H9 (cell line): ENCODE results near the gene RAB24. TPM values are rescaled to one million over a fixed set of nuclear protein-coding genes. Genes with fewer than 3 reads are reported as not detected.

Source experiments
- DNase-seq: peaks from one replicate; pipeline ENCODE4 v3.0.0-alpha.2; 2017
- H2AFZ ChIP-seq: one replicate; pipeline ENCODE4 v1.6.1; 2013; ENCODE audit warnings: mild to moderate bottlenecking, low read length, control low read depth, moderate library complexity
- H2AK5ac ChIP-seq: 2 replicates; pipeline ENCODE4 v1.6.1; 2013; ENCODE audit warnings: low read length, control low read depth, mixed read lengths; ENCODE audit not compliant: insufficient read length
- H2BK120ac ChIP-seq: one replicate; pipeline ENCODE4 v1.6.1; 2013; ENCODE audit warnings: low read depth, mild to moderate bottlenecking, low read length, control low read depth, inconsistent platforms; ENCODE audit not compliant: poor library complexity, severe bottlenecking
- H2BK12ac ChIP-seq: 2 replicates; pipeline ENCODE4 v1.6.1; 2013; ENCODE audit warnings: low read length, control low read depth, mixed read lengths, low read depth; ENCODE audit not compliant: insufficient read length
- H2BK15ac ChIP-seq: 2 replicates; pipeline ENCODE4 v1.6.1; 2013; ENCODE audit warnings: low read depth, low read length, control low read depth
- H2BK20ac ChIP-seq: one replicate; pipeline ENCODE4 v1.6.1; 2013; ENCODE audit warnings: low read depth, mild to moderate bottlenecking, low read length, control low read depth, inconsistent platforms; ENCODE audit not compliant: poor library complexity, severe bottlenecking
- H2BK5ac ChIP-seq: 2 replicates; pipeline ENCODE4 v1.6.1; 2013; ENCODE audit warnings: low read length, control low read depth, mixed read lengths; ENCODE audit not compliant: insufficient read length
- H3K14ac ChIP-seq: 2 replicates; pipeline ENCODE4 v1.6.1; 2013; ENCODE audit warnings: low read length, control low read depth; ENCODE audit not compliant: insufficient read depth
- H3K18ac ChIP-seq: 2 replicates; pipeline ENCODE4 v1.6.1; 2013; ENCODE audit warnings: low read depth, mild to moderate bottlenecking, mixed read lengths, low read length, control low read depth; ENCODE audit not compliant: insufficient read length
- H3K23ac ChIP-seq: 2 replicates; pipeline ENCODE4 v1.6.1; 2013; ENCODE audit warnings: low read length, control low read depth, mixed read lengths, low read depth; ENCODE audit not compliant: insufficient read length
- H3K23me2 ChIP-seq: 2 replicates; pipeline ENCODE4 v1.6.1; 2013; ENCODE audit warnings: low read depth, mild to moderate bottlenecking, mixed read lengths, low read length, control low read depth; ENCODE audit not compliant: insufficient read length, poor library complexity, severe bottlenecking
- H3K27ac ChIP-seq: 2 replicates; pipeline ENCODE4 v1.5.1; 2013; ENCODE audit warnings: low read length, control low read depth, mixed read lengths, low read depth; ENCODE audit not compliant: insufficient read length
- H3K27me3 ChIP-seq: 2 replicates; pipeline ENCODE4 v1.6.1; 2013; ENCODE audit warnings: low read length, control low read depth, inconsistent platforms; ENCODE audit not compliant: insufficient read depth
- H3K4ac ChIP-seq: 2 replicates; pipeline ENCODE4 v1.6.1; 2013; ENCODE audit warnings: low read depth, mild to moderate bottlenecking, control low read depth, inconsistent platforms, low read length, moderate library complexity
- H3K4me1 ChIP-seq: 2 replicates; pipeline ENCODE4 v1.6.1; 2013; ENCODE audit warnings: low read length, control low read depth, inconsistent platforms; ENCODE audit not compliant: insufficient read depth
- H3K4me2 ChIP-seq: 2 replicates; pipeline ENCODE4 v1.6.1; 2013; ENCODE audit warnings: low read length, control low read depth, mixed read lengths; ENCODE audit not compliant: insufficient read length, insufficient read depth
- H3K56ac ChIP-seq: 2 replicates; pipeline ENCODE4 v1.6.1; 2013; ENCODE audit warnings: low read depth, mild to moderate bottlenecking, mixed read lengths, low read length, control low read depth; ENCODE audit not compliant: insufficient read length
- H3K79me1 ChIP-seq: 2 replicates; pipeline ENCODE4 v1.6.1; 2013; ENCODE audit warnings: low read depth, mild to moderate bottlenecking, moderate library complexity, low read length, control low read depth, inconsistent platforms; ENCODE audit not compliant: insufficient read depth, poor library complexity, severe bottlenecking
- H3K79me2 ChIP-seq: 2 replicates; pipeline ENCODE4 v1.6.1; 2013; ENCODE audit warnings: low read length, control low read depth, inconsistent platforms; ENCODE audit not compliant: insufficient read depth
- H3K9ac ChIP-seq: 2 replicates; pipeline ENCODE4 v1.6.1; 2013; ENCODE audit warnings: low read length, control low read depth, mixed read lengths; ENCODE audit not compliant: insufficient read length; ENCODE audit errors: extremely low read depth
- H3K9me3 ChIP-seq: one replicate; pipeline ENCODE4 v1.6.1; 2013; ENCODE audit warnings: low read depth, low read length, inconsistent platforms; ENCODE audit not compliant: control insufficient read depth
- H3T11ph ChIP-seq: one replicate; pipeline ENCODE4 v1.6.1; 2013; ENCODE audit warnings: mild to moderate bottlenecking, low read length, control low read depth, inconsistent platforms
- H4K20me1 ChIP-seq: one replicate; pipeline ENCODE4 v1.6.1; 2013; ENCODE audit not compliant: control insufficient read depth, insufficient read length, insufficient read depth
- H4K5ac ChIP-seq: 2 replicates; pipeline ENCODE4 v1.6.1; 2013; ENCODE audit warnings: low read depth, mild to moderate bottlenecking, mixed read lengths, low read length, control low read depth; ENCODE audit not compliant: insufficient read length
- H4K8ac ChIP-seq: replicated peaks from 2 replicates; pipeline ENCODE4 v1.6.1; 2013; ENCODE audit warnings: low read length, control low read depth, mixed read lengths, low read depth; ENCODE audit not compliant: insufficient read length
- H4K91ac ChIP-seq: 2 replicates; pipeline ENCODE4 v1.6.1; 2013; ENCODE audit warnings: low read depth, mild to moderate bottlenecking, moderate library complexity, mixed read lengths, low read length, control low read depth; ENCODE audit not compliant: insufficient read length
- H3K27ac Mint-ChIP-seq, 3 experiments: 2 replicates in 2 of 3; 3 replicates in 1 of 3; pipeline ENCODE4 v1.8.0; 2020 to 2021; ENCODE audit warnings: mixed read lengths in 3 of 3, mild to moderate bottlenecking in 1 of 3, moderate library complexity in 1 of 3
- H3K27me3 Mint-ChIP-seq: 2 replicates; pipeline ENCODE4 v1.8.0; 2021; ENCODE audit warnings: low read depth, mild to moderate bottlenecking, moderate library complexity, mixed read lengths
- H3K36me3 Mint-ChIP-seq, 3 experiments: 2 replicates in 2 of 3; 3 replicates in 1 of 3; pipeline ENCODE4 v1.8.0; 2020 to 2021; ENCODE audit warnings: low read depth in 3 of 3, mixed read lengths in 3 of 3; ENCODE audit not compliant: insufficient read depth in 1 of 3
- H3K4me1 Mint-ChIP-seq, 2 experiments: 2 replicates each; pipeline ENCODE4 v1.8.0; 2020; ENCODE audit warnings: mixed read lengths in 2 of 2
- H3K4me3 Mint-ChIP-seq, 2 experiments: 2 replicates in 1 of 2; 3 replicates in 1 of 2; pipeline ENCODE4 v1.8.0; 2020 to 2021; ENCODE audit warnings: mild to moderate bottlenecking in 2 of 2, mixed read lengths in 2 of 2, moderate library complexity in 1 of 2
- H3K9me3 Mint-ChIP-seq, 2 experiments: 2 replicates in 1 of 2; 3 replicates in 1 of 2; pipeline ENCODE4 v1.8.0; 2020; ENCODE audit warnings: mild to moderate bottlenecking in 2 of 2, mixed read lengths in 2 of 2, moderate library complexity in 1 of 2
- WGBS: extraction: QIAGEN DNeasy Blood & Tissue Kit; methylation state at CpG from one replicate; pipeline ENCODE4 v1.1.7; 2013; ENCODE audit warnings: missing lambda C conversion rate, low lambda C conversion rate, mixed read lengths; ENCODE audit not compliant: insufficient read length; ENCODE audit errors: extremely low coverage; 5-methylcytosine and 5-hydroxymethylcytosine counted together
- total RNA-seq: library from RNA; stranded (reverse); gene quantifications from 2 replicates; pipeline ENCODE4 v1.2.1, GENCODE V29; 2021
- TF ChIP-seq, protein P1 (sequence below): fragments of 200-600 bp; sonication (generic); conservative IDR thresholded peaks from 3 replicates; pipeline ENCODE4 v1.8.0; 2021; ENCODE audit warnings: antibody characterized with exemption, mild to moderate bottlenecking

The RAB24 gene
- total RNA-seq, 1 experiment from 2014 or later = 17.6 TPM

GRCh38 chr5:177314376-177315342, 11.1 kb upstream of the RAB24 start:
- H3K23me2 ChIP-seq = peaks cover 14% of the 10 kb centered on the region
- H2AK5ac ChIP-seq = no peak overlapping the region
- H3K4me2 ChIP-seq = no peak overlapping the region
- no peak overlapping the region for H3T11ph ChIP-seq
- no peak overlapping the region for H4K91ac ChIP-seq
- no peaks in the 10 kb centered on the region for H3K79me1 ChIP-seq
- DNase-seq = no peak
- H2BK15ac ChIP-seq = no peak overlapping the region
- H3K23ac ChIP-seq = no peak overlapping the region
- H4K20me1 ChIP-seq = no peaks in the 10 kb centered on the region
- WGBS = no CpG with 5 or more reads among the region's 18 CpGs
- H2BK5ac ChIP-seq = no peak overlapping the region
- H4K8ac ChIP-seq = no peak overlapping the region
- no peak overlapping the region for H3K18ac ChIP-seq
- no peaks in the 10 kb centered on the region for H3K27me3 ChIP-seq
- TF ChIP-seq, protein P1, sequence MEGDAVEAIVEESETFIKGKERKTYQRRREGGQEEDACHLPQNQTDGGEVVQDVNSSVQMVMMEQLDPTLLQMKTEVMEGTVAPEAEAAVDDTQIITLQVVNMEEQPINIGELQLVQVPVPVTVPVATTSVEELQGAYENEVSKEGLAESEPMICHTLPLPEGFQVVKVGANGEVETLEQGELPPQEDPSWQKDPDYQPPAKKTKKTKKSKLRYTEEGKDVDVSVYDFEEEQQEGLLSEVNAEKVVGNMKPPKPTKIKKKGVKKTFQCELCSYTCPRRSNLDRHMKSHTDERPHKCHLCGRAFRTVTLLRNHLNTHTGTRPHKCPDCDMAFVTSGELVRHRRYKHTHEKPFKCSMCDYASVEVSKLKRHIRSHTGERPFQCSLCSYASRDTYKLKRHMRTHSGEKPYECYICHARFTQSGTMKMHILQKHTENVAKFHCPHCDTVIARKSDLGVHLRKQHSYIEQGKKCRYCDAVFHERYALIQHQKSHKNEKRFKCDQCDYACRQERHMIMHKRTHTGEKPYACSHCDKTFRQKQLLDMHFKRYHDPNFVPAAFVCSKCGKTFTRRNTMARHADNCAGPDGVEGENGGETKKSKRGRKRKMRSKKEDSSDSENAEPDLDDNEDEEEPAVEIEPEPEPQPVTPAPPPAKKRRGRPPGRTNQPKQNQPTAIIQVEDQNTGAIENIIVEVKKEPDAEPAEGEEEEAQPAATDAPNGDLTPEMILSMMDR = no peak
- peaks cover 17 to 27% of the 10 kb centered on the region in 2 experiments for H3K4me1 Mint-ChIP-seq
- no peak overlapping the region for H3K56ac ChIP-seq
- no peak overlapping the region for H4K5ac ChIP-seq
- no peak overlapping the region for H2AFZ ChIP-seq
- no peak overlapping the region for H2BK120ac ChIP-seq
- H3K4ac ChIP-seq = no peak overlapping the region
- no peak overlapping the region for H3K9ac ChIP-seq
- H3K9me3 Mint-ChIP-seq = no peaks in the 10 kb centered on the region; a peak in 1 of 5 replicates
- no peak overlapping the region for H3K27ac ChIP-seq
- H3K4me3 Mint-ChIP-seq = no peak overlapping the region
- H2BK20ac ChIP-seq = no peak overlapping the region
- H3K4me1 ChIP-seq = no peaks in the 10 kb centered on the region
- H3K9me3 ChIP-seq = no peaks in the 10 kb centered on the region
- H3K27ac Mint-ChIP-seq = peak overlapping the region in 2 of 3 experiments; percentile 22 to 61; a peak in 1 of 7 replicates
- no peaks in the 10 kb centered on the region; the same call in 1 of the 2 replicates for H3K27me3 Mint-ChIP-seq
- H3K36me3 Mint-ChIP-seq = peaks cover 3 to 6% (median 5%) of the 10 kb centered on the region in 3 experiments; a peak in 4 of 7 replicates
- no peak overlapping the region for H2BK12ac ChIP-seq
- H3K14ac ChIP-seq = no peak overlapping the region
- no peaks in the 10 kb centered on the region for H3K79me2 ChIP-seq
